ENCODE results near the gene BLACAT1. TPM values are rescaled to one million over a fixed set of nuclear protein-coding genes. Genes with fewer than 3 reads are reported as not detected.

BLACAT1 gene
- total RNA-seq, 4 donors from 2014 or later: not detected

DNA sequence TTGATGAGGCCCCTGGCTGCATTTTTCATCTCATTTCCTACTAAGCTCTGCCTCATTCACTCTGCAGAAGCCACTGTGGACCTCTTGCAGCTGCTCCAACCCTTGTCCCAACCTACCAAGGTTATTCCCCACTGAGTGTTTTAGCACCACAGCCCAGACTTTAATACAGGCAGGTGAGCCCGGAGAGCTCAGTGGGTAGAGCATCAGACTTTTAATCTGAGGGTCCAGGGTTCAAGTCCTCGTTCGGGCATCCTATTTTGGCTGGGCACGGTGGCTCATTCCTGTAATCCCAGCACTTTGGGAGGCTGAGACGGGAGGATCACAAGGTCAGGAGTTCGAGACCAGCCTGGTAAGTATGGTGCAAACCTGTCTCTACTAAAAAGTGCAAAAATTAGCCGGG lies 18.1 kb upstream of the BLACAT1 start:
- WGBS, 2 donors (ENCODE audit: low coverage in 1 of 2): 86 to 100% methylated on average over 4 to 6 of the region's 7 CpGs
- no peaks in the 10 kb centered on the region for H3K36me3 ChIP-seq
- H3K27me3 ChIP-seq: peaks cover 67% of the 10 kb centered on the region
- TF ChIP-seq EP300 (IDR thresholded peaks at IDR 0.05) (no peak), POLR2A (IDR thresholded peaks at IDR 0.05) (no peak), POLR2AphosphoS5 (IDR thresholded peaks at IDR 0.05) (no peak)
- TF ChIP-seq, protein P1, sequence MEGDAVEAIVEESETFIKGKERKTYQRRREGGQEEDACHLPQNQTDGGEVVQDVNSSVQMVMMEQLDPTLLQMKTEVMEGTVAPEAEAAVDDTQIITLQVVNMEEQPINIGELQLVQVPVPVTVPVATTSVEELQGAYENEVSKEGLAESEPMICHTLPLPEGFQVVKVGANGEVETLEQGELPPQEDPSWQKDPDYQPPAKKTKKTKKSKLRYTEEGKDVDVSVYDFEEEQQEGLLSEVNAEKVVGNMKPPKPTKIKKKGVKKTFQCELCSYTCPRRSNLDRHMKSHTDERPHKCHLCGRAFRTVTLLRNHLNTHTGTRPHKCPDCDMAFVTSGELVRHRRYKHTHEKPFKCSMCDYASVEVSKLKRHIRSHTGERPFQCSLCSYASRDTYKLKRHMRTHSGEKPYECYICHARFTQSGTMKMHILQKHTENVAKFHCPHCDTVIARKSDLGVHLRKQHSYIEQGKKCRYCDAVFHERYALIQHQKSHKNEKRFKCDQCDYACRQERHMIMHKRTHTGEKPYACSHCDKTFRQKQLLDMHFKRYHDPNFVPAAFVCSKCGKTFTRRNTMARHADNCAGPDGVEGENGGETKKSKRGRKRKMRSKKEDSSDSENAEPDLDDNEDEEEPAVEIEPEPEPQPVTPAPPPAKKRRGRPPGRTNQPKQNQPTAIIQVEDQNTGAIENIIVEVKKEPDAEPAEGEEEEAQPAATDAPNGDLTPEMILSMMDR (IDR thresholded peaks at IDR 0.05): no peak
- H3K4me1 ChIP-seq: peaks cover 0 to 5% (median 0%) of the 10 kb centered on the region in 3 donors
- H3K4me3 ChIP-seq: no peak overlapping the region
- no peak for ATAC-seq
- peaks cover 0 to 18% (median 0%) of the 10 kb centered on the region in 3 donors for H3K9me3 ChIP-seq
- H3K27ac ChIP-seq: no peak overlapping the region

DNA sequence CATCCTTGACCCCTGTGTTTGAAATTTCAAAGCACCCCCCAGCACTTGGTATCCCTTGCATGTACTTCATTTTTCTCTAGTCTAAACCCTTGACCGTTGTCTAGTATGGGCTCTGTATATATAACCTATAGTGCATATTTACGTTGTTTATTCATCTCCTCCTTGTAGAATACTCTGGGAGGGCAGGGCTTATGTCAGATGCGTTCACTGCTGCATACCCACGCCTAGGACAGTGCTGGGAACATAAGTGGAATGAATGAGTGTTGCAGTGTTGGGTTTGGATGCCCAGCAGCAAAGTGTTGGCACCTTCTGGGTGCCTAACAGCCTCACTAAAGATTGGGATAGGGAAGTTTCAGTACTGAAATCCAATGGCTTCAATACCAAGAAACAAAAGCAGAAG lies 17.6 kb upstream of the BLACAT1 start:
- Histone ChIP-seq H3K36me3 (no peaks in the 10 kb centered on the region), H3K4me1 (peaks cover 0 to 5% (median 0%) of the 10 kb centered on the region in 3 donors), H3K27ac (no peak overlapping the region), H3K9me3 (peaks cover 0 to 18% (median 0%) of the 10 kb centered on the region in 3 donors), H3K27me3 (peaks cover 65% of the 10 kb centered on the region), H3K4me3 (no peak overlapping the region)
- TF ChIP-seq POLR2AphosphoS5 (IDR thresholded peaks at IDR 0.05) (no peak), EP300 (IDR thresholded peaks at IDR 0.05) (no peak)
- WGBS, 2 donors (ENCODE audit: low coverage in 1 of 2): 20% methylated on average over 4 of the region's 4 CpGs; no CpG with 5 or more reads in 1 of the 2 donors
- ATAC-seq: no peak

DNA sequence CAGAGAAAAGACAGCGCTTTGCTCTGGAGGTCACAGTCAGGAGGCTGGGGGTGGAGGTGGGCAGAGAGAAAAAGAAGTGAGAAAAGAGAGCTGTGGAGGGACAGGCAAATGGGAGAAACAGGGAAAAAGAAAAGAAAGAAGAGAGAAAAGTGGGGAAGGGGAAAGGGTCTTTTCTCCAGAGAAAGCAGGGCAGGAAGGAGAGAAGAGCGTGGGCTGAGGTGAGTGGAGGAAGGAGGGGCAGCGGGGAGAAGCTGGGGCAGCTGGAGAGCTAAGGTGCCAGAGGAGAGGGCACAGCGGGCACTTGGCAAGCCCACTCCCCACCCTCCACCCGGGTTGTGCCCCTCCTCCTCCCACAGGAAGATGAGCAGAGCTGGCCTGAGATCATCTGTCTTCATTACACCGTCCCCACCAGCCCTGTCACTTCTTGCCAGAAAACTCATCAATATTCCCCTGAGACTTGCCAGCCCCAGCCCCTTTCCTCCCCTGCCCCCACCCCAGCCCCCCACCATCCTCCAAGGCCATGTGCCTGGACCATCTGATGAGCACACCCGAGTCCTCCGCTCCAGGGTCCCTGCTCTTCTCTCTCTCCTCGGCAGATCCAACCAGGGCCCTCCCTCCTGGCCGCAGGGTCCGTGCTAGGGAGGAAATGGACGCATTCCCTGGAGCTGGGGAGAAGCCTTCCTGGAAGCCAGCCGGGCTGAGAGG lies 17.0 kb upstream of the BLACAT1 start:
- Histone ChIP-seq H3K4me3 (no peak overlapping the region), H3K9me3 (peaks cover 0 to 18% (median 0%) of the 10 kb centered on the region in 3 donors), H3K4me1 (peaks cover 0 to 2% (median 0%) of the 10 kb centered on the region in 3 donors), H3K27ac (no peak overlapping the region), H3K36me3 (no peaks in the 10 kb centered on the region), H3K27me3 (peaks cover 60% of the 10 kb centered on the region)
- WGBS, 2 donors (ENCODE audit: low coverage in 1 of 2): 24 to 34% methylated on average over 6 of the region's 13 CpGs
- no peak for ATAC-seq
- TF ChIP-seq, protein P1 (IDR thresholded peaks at IDR 0.05): no peak
- TF ChIP-seq POLR2A (IDR thresholded peaks at IDR 0.05) (no peak), EP300 (IDR thresholded peaks at IDR 0.05) (no peak), POLR2AphosphoS5 (IDR thresholded peaks at IDR 0.05) (no peak)

DNA sequence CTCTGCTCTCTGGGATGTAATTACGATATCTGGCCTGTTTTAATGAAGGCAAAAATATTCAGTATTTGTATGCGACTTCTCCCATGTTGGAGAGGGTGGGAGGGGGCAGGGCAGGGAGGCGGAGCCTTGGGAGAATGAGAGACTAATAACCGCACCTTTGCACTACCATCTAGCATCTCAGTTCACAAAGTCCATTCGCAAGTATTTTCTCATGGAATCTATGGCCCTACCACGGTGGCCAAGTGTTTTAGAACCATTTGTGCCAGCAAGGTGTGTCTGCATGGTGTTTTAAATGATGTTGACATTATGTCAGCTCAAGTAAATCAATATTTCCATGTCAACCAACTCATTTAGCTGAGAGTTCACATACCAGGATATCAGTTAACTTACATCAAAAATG lies 14.3 kb upstream of the BLACAT1 start:
- Histone ChIP-seq H3K4me3 (no peak overlapping the region), H3K27ac (no peak overlapping the region), H3K4me1 (no peaks in the 10 kb centered on the region), H3K9me3 (peaks cover 0 to 8% (median 0%) of the 10 kb centered on the region in 3 donors), H3K36me3 (no peaks in the 10 kb centered on the region), H3K27me3 (peaks cover 52% of the 10 kb centered on the region)
- ATAC-seq: no peak
- TF ChIP-seq EP300 (IDR thresholded peaks at IDR 0.05) (no peak), POLR2A (IDR thresholded peaks at IDR 0.05) (no peak), POLR2AphosphoS5 (IDR thresholded peaks at IDR 0.05) (no peak)
- TF ChIP-seq, protein P1 (IDR thresholded peaks at IDR 0.05): no peak
- WGBS, 2 donors (ENCODE audit: low coverage in 1 of 2): 75 to 95% methylated on average over 6 of the region's 6 CpGs

DNA sequence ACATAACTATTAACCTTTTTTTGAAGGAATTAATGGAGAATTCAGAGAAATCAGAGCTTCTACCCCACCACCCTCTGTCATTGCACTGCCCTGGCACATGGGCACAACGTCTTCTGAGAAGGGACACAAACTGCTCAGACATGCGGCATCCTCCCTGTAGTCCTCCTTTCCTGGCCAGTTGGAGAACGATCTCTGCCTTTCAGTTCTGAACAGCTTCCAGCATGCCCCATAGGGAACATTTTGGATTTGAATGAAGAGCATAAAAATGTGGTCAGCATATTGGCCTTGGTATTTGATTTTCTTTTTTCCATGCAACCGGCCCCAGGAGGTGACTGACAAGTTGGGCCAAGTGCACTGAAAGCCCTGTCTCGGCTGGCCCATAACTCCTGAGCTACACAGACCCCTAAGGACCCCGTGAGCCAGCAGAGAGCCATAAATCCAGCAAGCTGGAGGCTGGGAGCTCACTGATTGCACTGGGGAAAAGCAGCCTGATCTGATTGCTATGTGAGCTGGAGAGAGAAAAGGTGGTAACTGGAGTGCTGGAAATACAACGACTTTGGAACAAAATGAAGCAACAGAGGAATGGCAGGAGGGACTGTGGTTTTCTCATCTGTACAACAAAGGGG lies 10.9 kb upstream of the BLACAT1 start:
- no peaks in the 10 kb centered on the region for H3K4me1 ChIP-seq
- H3K27ac ChIP-seq: no peak overlapping the region
- no peak overlapping the region for H3K4me3 ChIP-seq
- H3K27me3 ChIP-seq: peaks cover 54% of the 10 kb centered on the region
- TF ChIP-seq POLR2AphosphoS5 (IDR thresholded peaks at IDR 0.05): no peak
- TF ChIP-seq, protein P1 (IDR thresholded peaks at IDR 0.05): no peak
- TF ChIP-seq EP300 (IDR thresholded peaks at IDR 0.05): no peak
- TF ChIP-seq POLR2A (IDR thresholded peaks at IDR 0.05): no peak
- no peak for ATAC-seq
- H3K36me3 ChIP-seq: no peaks in the 10 kb centered on the region
- WGBS, 2 donors (ENCODE audit: low coverage in 1 of 2): 30 to 38% methylated on average over 3 to 4 of the region's 7 CpGs
- H3K9me3 ChIP-seq: no peaks in the 10 kb centered on the region

Data from gastroesophageal sphincter (tissue), 4 donors.